ENCODE measurements around the gene KRT36. TPM values are rescaled to one million over a fixed set of nuclear protein-coding genes. Genes with fewer than 3 reads are reported as not detected.

The KRT36 gene
- polyA plus RNA-seq, 1 experiment, result not detected

DNA sequence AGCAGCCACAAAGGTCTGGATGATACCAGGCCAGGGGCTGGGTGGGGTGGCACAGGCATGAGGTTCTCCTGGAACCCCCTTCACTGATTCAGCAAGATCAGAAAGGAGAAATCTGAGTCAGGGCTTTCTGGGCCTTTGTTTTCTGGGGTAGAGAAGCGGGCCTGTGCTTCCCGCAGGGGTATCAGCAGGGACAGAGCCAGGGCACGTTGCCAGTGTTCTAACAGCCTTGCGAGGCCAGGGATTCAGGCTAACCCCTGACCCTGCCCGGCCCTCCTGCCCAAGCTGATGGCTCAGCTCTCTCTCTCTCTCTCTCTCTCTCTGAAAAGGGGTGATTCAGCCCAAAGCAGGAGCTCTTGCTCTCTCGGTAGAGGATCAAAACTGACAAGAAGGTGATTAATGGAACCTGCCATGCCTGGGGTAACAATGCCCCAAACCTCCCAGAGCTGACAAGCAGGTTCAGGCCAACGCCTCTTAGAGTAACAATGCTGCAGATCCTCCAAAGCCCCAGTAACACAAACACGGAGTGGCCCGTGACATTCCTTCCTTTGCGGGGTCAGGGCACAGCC is 17.7 kb upstream of the KRT36 start:
- H3K9me3 ChIP-seq (ENCODE audit: control insufficient read depth, insufficient read depth, low read length), result no peaks in the 10 kb centered on the region
- CTCF ChIA-PET, result interaction anchor here (1.1 to 1.6 kb wide), 2 partner anchors 41 to 141 kb away, joined by 3 to 5 read pairs; no protein-coding TSS in a partner anchor

GRCh38 chr17:41505809-41506767 is 16.4 kb upstream of the KRT36 start:
- POLR2A ChIA-PET, result no interaction called here
- no peak overlapping the region for H3K27ac ChIP-seq (ENCODE audit: low read depth, low read length)
- TF ChIP-seq, protein P1, sequence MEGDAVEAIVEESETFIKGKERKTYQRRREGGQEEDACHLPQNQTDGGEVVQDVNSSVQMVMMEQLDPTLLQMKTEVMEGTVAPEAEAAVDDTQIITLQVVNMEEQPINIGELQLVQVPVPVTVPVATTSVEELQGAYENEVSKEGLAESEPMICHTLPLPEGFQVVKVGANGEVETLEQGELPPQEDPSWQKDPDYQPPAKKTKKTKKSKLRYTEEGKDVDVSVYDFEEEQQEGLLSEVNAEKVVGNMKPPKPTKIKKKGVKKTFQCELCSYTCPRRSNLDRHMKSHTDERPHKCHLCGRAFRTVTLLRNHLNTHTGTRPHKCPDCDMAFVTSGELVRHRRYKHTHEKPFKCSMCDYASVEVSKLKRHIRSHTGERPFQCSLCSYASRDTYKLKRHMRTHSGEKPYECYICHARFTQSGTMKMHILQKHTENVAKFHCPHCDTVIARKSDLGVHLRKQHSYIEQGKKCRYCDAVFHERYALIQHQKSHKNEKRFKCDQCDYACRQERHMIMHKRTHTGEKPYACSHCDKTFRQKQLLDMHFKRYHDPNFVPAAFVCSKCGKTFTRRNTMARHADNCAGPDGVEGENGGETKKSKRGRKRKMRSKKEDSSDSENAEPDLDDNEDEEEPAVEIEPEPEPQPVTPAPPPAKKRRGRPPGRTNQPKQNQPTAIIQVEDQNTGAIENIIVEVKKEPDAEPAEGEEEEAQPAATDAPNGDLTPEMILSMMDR (IDR thresholded peaks at IDR 0.05; ENCODE audit: low read depth, low read length), result no peak
- DNase-seq (ENCODE audit: low read depth, low spot score), result no peak
- no peak overlapping the region for H3K4me3 ChIP-seq (ENCODE audit: low read depth, low read length)
- CTCF ChIA-PET, result interaction anchor here (0.9 to 1.6 kb wide), 2 partner anchors 10 to 43 kb away, joined by 4 to 5 read pairs; no protein-coding TSS in a partner anchor
- no peaks in the 10 kb centered on the region for H3K9me3 ChIP-seq (ENCODE audit: control insufficient read depth, insufficient read depth, low read length)
- H3K27me3 ChIP-seq (ENCODE audit: control insufficient read depth, insufficient read depth, low read length), result peaks cover 2% of the 10 kb centered on the region

More for the DNA sequence above, 17.7 kb upstream of the KRT36 start:
- DNase-seq (ENCODE audit: low read depth, low spot score), result no peak
- TF ChIP-seq, protein P1 (IDR thresholded peaks at IDR 0.05; ENCODE audit: low read depth, low read length), result no peak
- Histone ChIP-seq H3K4me3 (ENCODE audit: low read depth, low read length) (no peak overlapping the region), H3K27ac (ENCODE audit: low read depth, low read length) (no peak overlapping the region), H3K27me3 (ENCODE audit: control insufficient read depth, insufficient read depth, low read length) (peaks cover 2% of the 10 kb centered on the region)
- POLR2A ChIA-PET, result interaction anchor here (0.6 to 0.7 kb wide), 2 partner anchors 138 to 156 kb away, joined by 3 read pairs; no protein-coding TSS in a partner anchor

GRCh38 chr17:41505007-41505808 is 15.5 kb upstream of the KRT36 start, which contains the start of gene KRT13:
KRT13 (minus strand) TSS chr17:41505612; CDS start chr17:41505550, 62 bp downstream.
- CTCF ChIA-PET, result interaction anchor here (0.9 to 3.4 kb wide), 2 partner anchors 9 to 44 kb away, joined by 4 to 12 read pairs; no protein-coding TSS in a partner anchor
- Histone ChIP-seq H3K27ac (ENCODE audit: low read depth, low read length) (no peak within 1 kb of the TSS), H3K9me3 (ENCODE audit: control insufficient read depth, insufficient read depth, low read length) (no peaks in the 10 kb centered on the region), H3K4me3 (ENCODE audit: low read depth, low read length) (no peak within 1 kb of the TSS), H3K27me3 (ENCODE audit: control insufficient read depth, insufficient read depth, low read length) (peaks cover 2% of the 10 kb centered on the region)
- TF ChIP-seq, protein P1 (IDR thresholded peaks at IDR 0.05; ENCODE audit: low read depth, low read length), result no peak
- POLR2A ChIA-PET, result no interaction called here
- no peak for DNase-seq (ENCODE audit: low read depth, low spot score)

- H3K9me3 ChIP-seq (ENCODE audit: control insufficient read depth, insufficient read depth, low read length), result no peaks in the 10 kb centered on the region
- H3K4me3 ChIP-seq (ENCODE audit: low read depth, low read length), result no peak overlapping the region
- POLR2A ChIA-PET, result no interaction called here
- peaks cover 2% of the 10 kb centered on the region for H3K27me3 ChIP-seq (ENCODE audit: control insufficient read depth, insufficient read depth, low read length)
- TF ChIP-seq, protein P1 (IDR thresholded peaks at IDR 0.05; ENCODE audit: low read depth, low read length), result no peak
- CTCF ChIA-PET, result interaction anchor here (1.6 to 3.4 kb wide), 2 partner anchors 45 to 159 kb away, joined by 4 to 12 read pairs; no protein-coding TSS in a partner anchor
- DNase-seq (ENCODE audit: low read depth, low spot score), result no peak
- no peak overlapping the region for H3K27ac ChIP-seq (ENCODE audit: low read depth, low read length)
These were observed 14.7 kb upstream of the KRT36 start for GRCh38 chr17:41504246-41504977.
